ENCODE data around the gene VWA7.

VWA7 gene

DNA sequence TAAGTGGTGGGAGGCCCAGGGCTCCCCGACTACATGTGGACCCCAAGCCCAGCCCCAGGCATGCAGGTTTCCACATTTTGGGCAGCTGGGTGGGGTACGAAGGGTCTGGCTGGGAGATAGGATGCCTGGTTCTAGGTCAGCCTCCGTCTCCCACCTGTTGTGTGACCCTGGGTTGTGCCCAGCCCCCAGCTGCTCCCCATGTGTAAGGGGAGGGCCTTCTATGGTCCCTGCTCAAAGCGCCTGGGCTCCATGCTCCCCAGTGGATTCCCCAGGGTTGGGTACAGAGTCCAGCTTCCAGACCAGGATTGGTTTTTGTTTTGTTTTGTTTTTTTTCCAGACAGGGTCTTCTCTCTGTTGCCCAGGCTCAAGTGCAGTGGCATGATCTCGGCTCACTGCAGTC lies 1.1 kb upstream of the VWA7 start:
- DNase-seq = no peak

DNA sequence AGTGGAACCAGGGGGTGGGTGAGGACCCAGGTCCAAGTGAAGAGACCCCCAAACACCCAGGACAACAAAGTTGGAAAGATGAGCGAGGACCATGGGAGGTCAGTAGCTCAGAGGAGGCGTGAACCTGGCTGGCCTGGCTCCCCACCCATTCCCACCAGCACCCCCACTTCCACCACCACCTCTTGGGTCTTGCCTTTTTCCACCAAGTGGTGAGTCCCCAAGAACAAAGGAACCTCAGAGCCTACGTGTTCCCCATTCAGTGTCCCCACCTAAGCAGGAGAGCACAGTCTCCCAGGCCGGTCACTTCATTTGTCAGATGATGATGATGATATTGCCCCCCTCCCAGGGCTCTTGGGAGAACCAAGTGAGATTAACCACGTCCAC lies 531 bp upstream of the VWA7 start:
- no peak for DNase-seq

GRCh38 chr6:31776485-31776988 lies 591 bp downstream of the VWA7 start:
- DNase-seq = no peak

GRCh38 chr6:31775633-31776484 lies 1.3 kb downstream of the VWA7 start:
- no peak for DNase-seq

DNA sequence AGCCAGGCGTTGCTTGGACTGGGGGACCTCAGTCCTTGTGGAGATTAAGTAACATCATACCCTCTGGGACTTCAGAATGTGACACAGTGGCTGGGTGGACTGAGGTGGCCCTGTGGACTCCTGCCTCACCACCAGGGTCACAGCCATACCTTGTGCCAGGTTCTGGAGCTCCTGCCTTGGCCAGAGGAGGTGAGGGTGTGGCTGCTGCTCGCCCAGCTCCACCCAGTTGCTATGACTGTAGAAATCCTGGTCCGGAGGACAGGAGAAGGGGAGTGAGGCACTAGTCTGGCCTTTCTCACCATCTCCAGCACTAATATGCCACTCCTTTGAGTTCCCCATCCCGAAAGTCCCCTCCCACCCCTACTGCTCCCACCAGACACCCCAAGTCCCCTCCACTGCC lies 1.9 kb downstream of the VWA7 start:
- DNase-seq = no peak

- no peak for DNase-seq
Measured at GRCh38 chr6:31771992-31772358, 5.2 kb downstream of the VWA7 start.

DNA sequence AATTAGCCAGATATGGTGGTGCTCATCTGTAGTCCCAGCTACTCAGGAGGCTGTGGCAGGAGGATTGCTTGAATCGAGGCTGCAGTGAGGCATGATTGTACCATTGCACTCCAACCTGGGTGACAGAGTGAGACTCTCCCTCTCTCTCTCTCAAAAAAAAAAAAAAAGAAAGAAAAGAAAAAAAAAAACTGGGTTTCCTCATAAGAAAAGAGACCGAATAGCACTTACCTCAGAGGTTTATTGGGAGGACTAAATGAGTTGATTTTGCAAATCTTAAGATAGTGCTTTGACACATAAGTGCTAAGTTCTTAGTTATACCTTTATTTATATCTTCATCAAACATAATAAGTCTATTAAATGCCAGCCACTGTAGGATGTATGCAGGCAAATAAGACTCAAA lies 6.3 kb downstream of the VWA7 start:
- DNase-seq = no peak

- DNase-seq = peak; percentile 77 to 80
Measured at GRCh38 chr6:31769684-31770371, 7.3 kb downstream of the VWA7 start.

- no peak for DNase-seq
Measured at GRCh38 chr6:31768363-31769257, 8.5 kb downstream of the VWA7 start.

DNA sequence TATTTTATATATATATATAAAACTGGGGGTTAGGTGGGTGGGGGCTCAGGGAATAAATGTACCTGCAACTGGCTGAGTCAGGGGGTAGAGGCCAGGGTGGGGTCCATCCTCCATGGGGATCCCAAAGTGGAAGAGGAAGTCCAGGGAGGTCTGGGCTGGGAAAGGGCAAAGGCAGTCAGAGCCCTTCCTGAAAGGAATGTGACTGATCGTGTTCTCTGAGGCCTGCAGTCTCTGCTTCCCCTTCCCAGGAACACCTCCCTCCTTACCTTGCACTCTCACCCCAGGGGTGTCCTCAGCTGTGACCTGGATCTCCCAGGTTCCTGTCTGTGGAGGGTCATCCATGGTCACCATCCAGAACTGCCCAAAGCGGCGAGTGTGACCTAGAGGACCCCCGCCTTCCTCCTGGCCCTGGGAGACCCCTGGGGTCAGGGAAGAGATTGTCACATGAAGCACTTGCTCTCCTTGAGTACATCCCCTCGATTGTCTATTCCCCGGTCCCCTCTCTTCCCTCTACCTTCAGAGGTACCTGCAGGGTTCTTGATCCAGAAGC lies 10.0 kb downstream of the VWA7 start:
- DNase-seq = no peak

GRCh38 chr6:31765910-31766794 lies 11.0 kb downstream of the VWA7 start:
- no peak for DNase-seq

DNA sequence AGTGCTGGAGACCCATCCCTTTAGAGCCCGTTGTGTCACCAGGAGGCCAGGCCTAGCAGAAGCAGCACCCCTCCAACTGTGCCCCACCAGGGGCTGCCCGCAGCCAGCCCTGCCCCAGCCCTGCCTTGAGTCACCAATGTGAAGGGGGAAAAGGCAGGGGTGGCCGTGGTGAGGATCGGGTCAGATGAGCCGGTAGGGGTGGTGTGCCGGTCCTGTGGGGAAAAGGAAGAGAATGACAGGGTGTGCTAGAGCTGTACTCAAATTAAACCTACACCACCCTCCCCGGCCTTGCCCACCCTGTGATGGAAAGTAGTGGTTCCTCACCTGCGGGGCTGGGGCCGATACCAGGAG lies 11.6 kb downstream of the VWA7 start:
- no peak for DNase-seq

- DNase-seq = no peak
Measured at GRCh38 chr6:31764198-31764597, 12.9 kb downstream of the VWA7 start.

DNA sequence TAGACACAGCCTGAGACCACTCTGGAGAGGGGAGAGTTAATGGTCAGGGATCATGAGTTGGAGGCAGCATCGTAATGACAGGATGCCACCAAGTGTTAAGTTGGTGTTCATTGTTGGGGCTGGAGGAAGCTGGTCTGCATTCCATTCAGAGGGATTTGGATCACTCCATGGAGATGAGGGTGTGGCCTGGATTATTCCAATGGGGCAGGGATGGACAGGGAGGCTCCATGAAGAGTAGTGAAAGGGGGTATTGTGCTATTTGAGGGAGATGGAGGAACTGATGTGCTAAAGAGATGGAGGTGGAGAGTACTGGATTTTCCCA lies 13.5 kb downstream of the VWA7 start:
- no peak for DNase-seq

DNA sequence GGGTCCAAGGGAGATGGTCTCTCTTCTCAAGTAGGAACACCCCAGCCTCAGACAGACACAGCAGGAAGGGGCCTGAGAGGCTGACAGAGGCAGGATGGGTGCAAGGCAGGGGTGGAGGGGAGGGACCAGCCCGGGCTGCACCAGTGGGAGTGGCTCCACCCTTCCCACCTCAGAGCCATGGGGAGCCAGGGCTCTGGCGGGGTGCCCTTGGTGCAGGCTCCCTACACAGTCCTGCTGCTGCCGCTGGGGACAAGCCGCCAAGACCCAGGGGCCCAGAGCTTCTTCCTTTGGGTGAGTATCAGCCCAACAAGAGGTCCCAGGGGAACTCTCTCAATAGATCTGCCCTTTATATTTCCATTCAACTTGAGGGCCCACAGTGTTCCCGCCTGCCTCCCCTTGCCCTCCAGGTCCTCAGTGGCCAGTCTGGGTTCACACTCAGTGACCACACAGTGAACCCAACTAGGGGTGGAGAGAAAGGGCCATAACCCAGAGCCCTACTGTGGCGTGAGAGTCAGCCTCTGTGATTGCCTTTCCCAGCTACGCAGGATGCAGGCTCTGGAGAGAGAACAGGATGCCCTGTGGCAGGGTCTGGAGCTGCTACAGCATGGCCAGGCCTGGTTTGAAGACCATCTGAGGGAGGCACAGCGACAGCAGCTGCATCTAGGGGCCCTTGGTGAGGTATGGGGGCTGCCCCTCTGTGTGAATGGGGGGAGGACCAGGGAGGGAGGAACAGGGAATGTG lies 14.1 kb downstream of the VWA7 start:
- no peak for DNase-seq

- no peak for DNase-seq
Measured at GRCh38 chr6:31762356-31762755, 14.8 kb downstream of the VWA7 start, which contains the start of gene SAPCD1. Gene SAPCD1, plus strand, starts transcription at chr6:31762656. Its CDS starts 399 bp downstream, at chr6:31763055.

DNA sequence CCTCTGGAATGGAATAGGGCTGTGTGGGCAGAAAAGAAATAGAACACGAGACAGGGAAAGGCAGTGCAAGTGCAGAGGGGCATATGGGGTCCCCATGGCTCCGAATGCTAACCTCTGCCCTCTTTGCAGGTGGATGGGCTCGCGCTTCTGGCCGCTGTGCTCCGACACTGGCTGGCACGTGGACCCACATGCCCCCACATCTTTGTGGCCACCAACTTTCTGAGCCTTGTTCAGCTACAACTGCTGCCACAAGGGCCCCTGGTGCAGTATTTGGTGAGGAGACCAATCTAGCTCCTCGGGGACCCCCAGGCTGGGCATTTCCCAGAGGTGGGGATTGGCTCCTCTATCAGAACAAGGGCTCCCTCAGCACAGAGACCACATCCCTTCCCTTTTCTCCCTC lies 15.8 kb downstream of the VWA7 start:
- DNase-seq = no peak

- no peak for DNase-seq
Measured at GRCh38 chr6:31760790-31761189, 16.3 kb downstream of the VWA7 start.

DNA sequence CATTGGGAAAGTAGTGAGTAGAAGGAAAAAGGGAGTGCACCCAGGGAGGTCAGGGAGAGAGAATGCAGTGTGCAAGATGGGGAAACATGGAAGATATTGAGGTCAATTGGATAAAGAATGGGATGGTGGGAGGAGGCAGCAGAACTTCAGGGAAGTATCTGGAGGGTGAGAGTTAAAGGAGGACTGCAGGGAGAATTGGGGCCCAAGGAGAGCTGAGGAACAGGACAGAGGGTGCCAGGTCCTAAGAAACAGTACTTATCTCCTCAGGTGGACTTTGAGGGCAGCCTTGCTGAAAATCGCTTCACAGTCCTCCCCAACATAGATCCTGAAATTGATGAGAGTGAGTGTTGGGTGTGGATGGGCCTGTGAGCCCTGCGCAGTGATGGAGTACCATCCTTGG lies 18.8 kb downstream of the VWA7 start:
- no peak for DNase-seq

DNA sequence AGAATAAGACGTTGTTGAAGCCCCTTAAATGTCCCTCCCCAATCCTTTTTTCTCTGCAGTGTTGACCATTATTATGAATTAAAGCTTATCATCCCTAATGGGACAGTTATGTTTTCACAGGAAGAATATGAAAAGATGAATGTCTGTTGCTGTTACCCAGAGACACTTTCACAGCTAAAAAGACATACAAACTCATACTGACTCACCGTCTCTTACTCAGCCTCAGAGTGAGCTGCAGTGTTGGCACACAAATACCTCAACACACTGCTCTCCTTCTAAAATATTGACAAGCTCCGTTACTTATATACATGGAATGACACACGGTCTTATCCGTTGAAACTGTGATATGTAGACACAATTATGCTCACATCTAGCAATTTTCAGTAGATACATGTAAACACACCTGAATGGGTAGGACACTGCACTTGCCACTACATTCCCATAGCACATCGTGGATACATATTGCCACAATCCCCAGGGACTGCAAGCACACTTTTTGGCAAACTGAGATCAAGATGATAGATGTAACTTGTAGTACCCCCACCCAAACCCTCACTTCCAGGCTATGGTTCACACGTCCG lies 24.3 kb downstream of the VWA7 start:
- no peak for DNase-seq

DNA sequence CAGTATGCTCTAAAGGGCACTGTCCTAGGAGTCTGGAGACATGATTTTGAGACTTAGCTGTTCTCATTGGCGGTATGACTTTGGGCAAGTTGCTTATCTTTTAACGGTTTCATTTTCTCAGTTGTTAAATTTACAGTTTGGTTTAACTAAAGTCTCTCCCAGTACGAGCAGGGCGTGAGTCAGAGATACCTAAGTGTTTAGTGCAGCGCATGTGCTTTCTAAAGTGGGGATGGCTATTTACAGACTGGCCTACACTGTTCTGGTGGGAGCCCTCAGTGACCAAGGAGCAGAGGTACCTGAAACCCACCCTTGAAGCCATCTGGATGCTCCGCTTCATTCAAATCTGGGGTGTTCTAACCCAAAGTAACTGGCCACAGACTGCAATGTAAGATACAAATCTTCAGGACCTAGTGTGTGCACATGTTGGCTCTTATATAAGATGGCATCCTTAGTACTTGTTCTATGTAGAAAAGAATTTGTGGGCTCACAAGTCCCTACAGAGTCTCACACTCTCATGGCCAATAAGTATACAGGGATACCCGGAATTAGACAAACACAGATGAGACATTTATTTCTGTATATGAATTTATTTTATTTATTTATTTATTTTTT lies 26.6 kb downstream of the VWA7 start:
- no peak for DNase-seq
